ENCODE data around the gene ELP4.

ELP4 gene

DNA sequence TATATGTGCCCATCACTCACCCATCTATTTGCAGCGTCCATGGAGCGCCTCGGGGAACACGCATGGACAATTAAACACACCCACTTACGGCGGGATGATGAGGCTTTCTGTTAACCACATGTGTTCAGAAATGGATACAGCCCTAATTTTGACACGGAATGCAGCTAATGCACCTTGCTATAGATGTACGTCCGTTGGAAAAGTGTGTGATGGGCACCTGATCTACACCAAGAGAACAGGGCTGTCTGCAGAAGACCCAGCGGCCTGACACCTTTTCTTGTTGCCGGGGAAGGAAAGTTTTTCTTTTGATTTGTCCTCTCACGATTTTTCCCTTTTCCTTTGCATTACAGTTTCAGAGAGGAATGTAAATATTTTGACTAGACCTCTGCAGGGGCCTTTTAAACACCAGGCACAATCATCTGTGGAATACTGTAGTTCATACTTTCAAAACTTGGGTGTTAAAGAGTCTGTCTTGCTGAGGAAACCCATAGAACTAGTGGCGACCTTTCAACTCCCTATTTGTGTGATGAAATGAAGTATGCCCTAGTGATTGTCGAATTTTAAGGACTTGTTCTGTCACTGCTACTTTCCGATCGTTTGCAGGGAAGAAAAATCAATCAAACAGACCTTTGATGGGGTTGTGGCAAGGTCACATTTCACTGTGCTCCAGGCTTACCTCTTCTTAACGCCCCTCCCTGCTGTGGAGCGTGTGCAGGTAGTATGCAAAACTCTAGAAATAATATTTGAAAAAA, 318.1 kb downstream of the ELP4 start:
- WGBS, 2 donors (ENCODE audit: extremely low coverage in 2 of 2, insufficient read length in 2 of 2, insufficient replicate concordance in 1 of 2) = no CpG with 5 or more reads among the region's 18 CpGs
- Histone ChIP-seq H3K27ac (replicated peaks; ENCODE audit: low read length) (no peak overlapping the region), H4K8ac (ENCODE audit: low read depth, low read length) (no peak overlapping the region), H3K4me3 (ENCODE audit: low read length in 2 of 2) (no peak overlapping the region), H3K18ac (ENCODE audit: low read length) (peak overlapping the region; percentile 5), H2BK120ac (ENCODE audit: low read depth, low read length) (no peak overlapping the region), H2BK15ac (ENCODE audit: low read length) (no peak overlapping the region), H2AK5ac (ENCODE audit: low read depth, low read length) (no peak overlapping the region), H2BK5ac (ENCODE audit: low read length) (no peak overlapping the region), H3K14ac (ENCODE audit: low read length) (no peak overlapping the region), H3K79me1 (ENCODE audit: low read depth, low read length) (no peaks in the 10 kb centered on the region), H2BK12ac (ENCODE audit: low read length) (no peak overlapping the region), H4K91ac (ENCODE audit: low read depth, low read length, poor library complexity) (no peak overlapping the region), H3K4ac (ENCODE audit: low read length) (no peak overlapping the region), H3K36me3 (replicated peaks in 1 of 2; ENCODE audit: control insufficient read depth in 2 of 2, insufficient read depth in 2 of 2, low read length in 2 of 2) (peaks cover 0 to 1% of the 10 kb centered on the region in 2 donors), H3K9me3 (replicated peaks in 1 of 2; ENCODE audit: control insufficient read depth in 2 of 2, insufficient read depth in 1 of 2, low read depth in 1 of 2, low read length in 2 of 2) (peaks cover 4 to 5% of the 10 kb centered on the region in 2 donors), H2AFZ (ENCODE audit: low read length) (peak overlapping the region; percentile 86), H3K4me1 (ENCODE audit: control insufficient read depth in 2 of 2, insufficient read depth in 1 of 2, low read depth in 1 of 2, low read length in 2 of 2) (peaks cover 5 to 6% of the 10 kb centered on the region in 2 donors), H3K9ac (ENCODE audit: low read depth, low read length, poor library complexity) (no peak overlapping the region), H3K27me3 (ENCODE audit: control insufficient read depth in 3 of 3, insufficient read depth in 3 of 3, low read depth in 1 of 3, low read length in 3 of 3) (peaks cover 31 to 100% (median 58%) of the 10 kb centered on the region in 3 experiments), H3K4me2 (ENCODE audit: insufficient read depth, low read length, poor library complexity, severe bottlenecking) (peak overlapping the region; percentile 86), H3K23ac (ENCODE audit: low read depth, low read length, poor library complexity) (no peak overlapping the region)
- DNase-seq (ENCODE audit: low spot score) = peak; percentile 36

DNA sequence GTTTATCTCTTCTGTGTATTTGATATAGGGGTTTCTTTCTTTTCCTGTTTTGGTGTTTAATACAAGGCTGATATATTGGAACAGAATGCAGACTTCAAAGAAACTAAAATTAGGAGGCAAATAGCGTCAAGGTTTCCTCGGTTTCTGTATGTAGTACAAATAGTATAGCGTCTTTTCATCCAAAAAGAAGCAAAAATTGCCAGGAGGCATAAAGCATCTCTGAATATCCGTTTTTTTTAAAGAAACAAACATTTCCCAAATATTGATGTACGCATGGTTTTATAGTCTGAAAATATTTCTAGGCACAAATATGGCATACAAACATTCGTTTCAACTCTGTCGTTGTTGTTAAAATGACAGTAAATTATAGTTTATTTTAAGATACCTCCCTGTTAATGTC, 318.6 kb downstream of the ELP4 start:
- H3K27ac ChIP-seq (replicated peaks; ENCODE audit: low read length) = no peak overlapping the region
- no peak overlapping the region for H3K4ac ChIP-seq (ENCODE audit: low read length)
- H3K4me1 ChIP-seq (ENCODE audit: control insufficient read depth in 2 of 2, insufficient read depth in 1 of 2, low read depth in 1 of 2, low read length in 2 of 2) = peaks cover 5 to 6% of the 10 kb centered on the region in 2 donors
- H3K4me2 ChIP-seq (ENCODE audit: insufficient read depth, low read length, poor library complexity, severe bottlenecking) = no peak overlapping the region
- no peak overlapping the region for H3K23ac ChIP-seq (ENCODE audit: low read depth, low read length, poor library complexity)
- no peak overlapping the region for H3K4me3 ChIP-seq (ENCODE audit: low read length in 2 of 2)
- H3K27me3 ChIP-seq (ENCODE audit: control insufficient read depth in 3 of 3, insufficient read depth in 3 of 3, low read depth in 1 of 3, low read length in 3 of 3) = peaks cover 25 to 100% (median 52%) of the 10 kb centered on the region in 3 experiments
- no peak overlapping the region for H2AK5ac ChIP-seq (ENCODE audit: low read depth, low read length)
- H2BK5ac ChIP-seq (ENCODE audit: low read length) = no peak overlapping the region
- H3K14ac ChIP-seq (ENCODE audit: low read length) = no peak overlapping the region
- no peak overlapping the region for H2AFZ ChIP-seq (ENCODE audit: low read length)
- H3K36me3 ChIP-seq (replicated peaks in 1 of 2; ENCODE audit: control insufficient read depth in 2 of 2, insufficient read depth in 2 of 2, low read length in 2 of 2) = peaks cover 0 to 1% of the 10 kb centered on the region in 2 donors
- no peaks in the 10 kb centered on the region for H3K79me1 ChIP-seq (ENCODE audit: low read depth, low read length)
- DNase-seq (ENCODE audit: low spot score) = no peak
- H3K9me3 ChIP-seq (replicated peaks in 1 of 2; ENCODE audit: control insufficient read depth in 2 of 2, insufficient read depth in 1 of 2, low read depth in 1 of 2, low read length in 2 of 2) = peaks cover 0 to 2% of the 10 kb centered on the region in 2 donors
- no peak overlapping the region for H2BK120ac ChIP-seq (ENCODE audit: low read depth, low read length)
- H2BK12ac ChIP-seq (ENCODE audit: low read length) = no peak overlapping the region
- no peak overlapping the region for H4K8ac ChIP-seq (ENCODE audit: low read depth, low read length)
- H4K91ac ChIP-seq (ENCODE audit: low read depth, low read length, poor library complexity) = no peak overlapping the region
- no peak overlapping the region for H3K18ac ChIP-seq (ENCODE audit: low read length)
- WGBS, 2 donors (ENCODE audit: extremely low coverage in 2 of 2, insufficient read length in 2 of 2, insufficient replicate concordance in 1 of 2) = no CpG with 5 or more reads among the region's 7 CpGs
- H3K9ac ChIP-seq (ENCODE audit: low read depth, low read length, poor library complexity) = no peak overlapping the region
- H2BK15ac ChIP-seq (ENCODE audit: low read length) = no peak overlapping the region

DNA sequence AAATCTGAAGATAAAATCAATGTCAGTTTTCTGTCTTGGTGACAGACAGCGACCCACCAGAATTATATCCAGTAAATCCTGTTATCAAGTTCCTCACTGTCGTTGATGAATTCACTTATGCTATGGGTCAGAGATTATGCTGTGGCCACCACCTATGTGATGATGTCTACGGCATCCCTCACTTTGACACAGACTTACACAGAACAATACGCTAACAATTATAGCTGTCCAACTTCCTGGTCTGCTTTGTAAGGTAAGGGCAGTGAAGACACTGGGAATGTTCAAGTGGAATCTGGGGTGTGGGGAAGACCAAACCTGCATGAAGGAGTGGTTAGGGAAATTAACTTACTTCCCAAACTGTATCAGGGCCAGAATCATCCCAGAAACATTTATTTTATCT, 320.8 kb downstream of the ELP4 start:
- Histone ChIP-seq H3K4me2 (ENCODE audit: insufficient read depth, low read length, poor library complexity, severe bottlenecking) (no peak overlapping the region), H2BK15ac (ENCODE audit: low read length) (no peak overlapping the region), H2BK5ac (ENCODE audit: low read length) (no peak overlapping the region), H3K36me3 (replicated peaks in 1 of 2; ENCODE audit: control insufficient read depth in 2 of 2, insufficient read depth in 2 of 2, low read length in 2 of 2) (peaks cover 0 to 1% of the 10 kb centered on the region in 2 donors), H3K79me1 (ENCODE audit: low read depth, low read length) (no peaks in the 10 kb centered on the region), H4K91ac (ENCODE audit: low read depth, low read length, poor library complexity) (no peak overlapping the region), H3K9me3 (replicated peaks in 1 of 2; ENCODE audit: control insufficient read depth in 2 of 2, insufficient read depth in 1 of 2, low read depth in 1 of 2, low read length in 2 of 2) (peaks cover 0 to 2% of the 10 kb centered on the region in 2 donors), H3K4me1 (ENCODE audit: control insufficient read depth in 2 of 2, insufficient read depth in 1 of 2, low read depth in 1 of 2, low read length in 2 of 2) (peaks cover 5 to 6% of the 10 kb centered on the region in 2 donors), H3K18ac (ENCODE audit: low read length) (no peak overlapping the region), H3K9ac (ENCODE audit: low read depth, low read length, poor library complexity) (no peak overlapping the region), H3K4me3 (ENCODE audit: low read length in 2 of 2) (no peak overlapping the region), H3K14ac (ENCODE audit: low read length) (no peak overlapping the region), H3K23ac (ENCODE audit: low read depth, low read length, poor library complexity) (no peak overlapping the region), H2BK120ac (ENCODE audit: low read depth, low read length) (no peak overlapping the region), H2AK5ac (ENCODE audit: low read depth, low read length) (no peak overlapping the region), H2BK12ac (ENCODE audit: low read length) (no peak overlapping the region), H3K4ac (ENCODE audit: low read length) (no peak overlapping the region), H3K27ac (replicated peaks; ENCODE audit: low read length) (no peak overlapping the region), H2AFZ (ENCODE audit: low read length) (no peak overlapping the region), H3K27me3 (ENCODE audit: control insufficient read depth in 3 of 3, insufficient read depth in 3 of 3, low read depth in 1 of 3, low read length in 3 of 3) (peaks cover 15 to 98% (median 30%) of the 10 kb centered on the region in 3 experiments), H4K8ac (ENCODE audit: low read depth, low read length) (no peak overlapping the region)
- no peak for DNase-seq (ENCODE audit: low spot score)
- no CpG with 5 or more reads among the region's 4 CpGs for WGBS, 2 donors (ENCODE audit: extremely low coverage in 2 of 2, insufficient read length in 2 of 2, insufficient replicate concordance in 1 of 2)

DNA sequence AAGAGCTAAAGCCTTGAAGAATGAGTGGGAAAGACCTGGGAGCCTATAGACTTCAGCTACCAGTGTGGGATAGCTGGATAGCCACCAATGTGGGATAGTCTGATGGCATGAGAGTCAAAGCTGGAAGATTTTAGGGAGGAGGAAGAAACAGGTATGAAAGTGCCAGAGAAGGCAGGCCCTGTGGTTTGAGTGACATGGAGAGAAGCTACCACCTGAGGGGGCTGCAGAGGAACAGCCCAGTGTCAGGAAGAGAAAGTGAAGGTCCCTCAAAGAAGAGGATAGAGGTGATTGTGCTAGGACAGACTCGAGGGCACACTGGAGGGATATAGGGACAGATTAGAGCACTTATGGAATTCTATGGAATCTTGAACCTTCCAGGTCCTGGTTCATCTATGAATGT, 324.7 kb downstream of the ELP4 start:
- peaks cover 0 to 87% (median 2%) of the 10 kb centered on the region in 3 experiments for H3K27me3 ChIP-seq (ENCODE audit: control insufficient read depth in 3 of 3, insufficient read depth in 3 of 3, low read depth in 1 of 3, low read length in 3 of 3)
- WGBS, 2 donors (ENCODE audit: extremely low coverage in 2 of 2, insufficient read length in 2 of 2, insufficient replicate concordance in 1 of 2) = no CpG with 5 or more reads among the region's 1 CpG
- no peak overlapping the region for H3K23ac ChIP-seq (ENCODE audit: low read depth, low read length, poor library complexity)

More for the DNA sequence above, 324.7 kb downstream of the ELP4 start:
- Histone ChIP-seq H3K4me2 (ENCODE audit: insufficient read depth, low read length, poor library complexity, severe bottlenecking) (no peak overlapping the region), H2BK12ac (ENCODE audit: low read length) (no peak overlapping the region), H3K18ac (ENCODE audit: low read length) (no peak overlapping the region), H3K9ac (ENCODE audit: low read depth, low read length, poor library complexity) (no peak overlapping the region), H2AK5ac (ENCODE audit: low read depth, low read length) (no peak overlapping the region), H3K9me3 (replicated peaks in 1 of 2; ENCODE audit: control insufficient read depth in 2 of 2, insufficient read depth in 1 of 2, low read depth in 1 of 2, low read length in 2 of 2) (no peaks in the 10 kb centered on the region), H2BK120ac (ENCODE audit: low read depth, low read length) (no peak overlapping the region), H2AFZ (ENCODE audit: low read length) (no peak overlapping the region), H3K14ac (ENCODE audit: low read length) (no peak overlapping the region), H4K8ac (ENCODE audit: low read depth, low read length) (no peak overlapping the region), H3K36me3 (replicated peaks in 1 of 2; ENCODE audit: control insufficient read depth in 2 of 2, insufficient read depth in 2 of 2, low read length in 2 of 2) (peaks cover 0 to 1% of the 10 kb centered on the region in 2 donors), H3K4ac (ENCODE audit: low read length) (no peak overlapping the region), H3K4me3 (ENCODE audit: low read length in 2 of 2) (no peak overlapping the region), H2BK5ac (ENCODE audit: low read length) (no peak overlapping the region), H3K27ac (replicated peaks; ENCODE audit: low read length) (no peak overlapping the region), H3K79me1 (ENCODE audit: low read depth, low read length) (no peaks in the 10 kb centered on the region), H2BK15ac (ENCODE audit: low read length) (no peak overlapping the region), H4K91ac (ENCODE audit: low read depth, low read length, poor library complexity) (no peak overlapping the region), H3K4me1 (ENCODE audit: control insufficient read depth in 2 of 2, insufficient read depth in 1 of 2, low read depth in 1 of 2, low read length in 2 of 2) (no peaks in the 10 kb centered on the region)
- no peak for DNase-seq (ENCODE audit: low spot score)
